A673 (cell line): ENCODE data around the gene CELSR1. TPM values are rescaled to one million over a fixed set of nuclear protein-coding genes. Genes with fewer than 3 reads are reported as not detected.
A peak's percentile ranks its signal among the peaks of the same experiment; 100 is the strongest.

Experiments used
- BruUV-seq: library from RNA; stranded (reverse); fragments of 400-500 nt; replicated peaks from 2 replicates; lab custom pipeline; 2021; lab: Mats Ljungman, UMichigan
- CTCF ChIA-PET: fragments of 300-600 bp; sonication (Branson Sonifier 250); formaldehyde crosslinking; loops from one replicate; lab custom pipeline; 2022; ENCODE audit warnings: antibody characterized with exemption; lab: Charles Lee
- POLR2A ChIA-PET: fragments of 300-600 bp; sonication (Branson Sonifier 250); formaldehyde crosslinking; loops from one replicate; lab custom pipeline; 2022; ENCODE audit warnings: antibody characterized with exemption; ENCODE audit not compliant: low non-redundant PET; lab: Charles Lee
- DNase-seq: peaks from one replicate; pipeline ENCODE4 v3.0.0-alpha.2; 2015; ENCODE audit warnings: low spot score
- H3K27ac ChIP-seq: fragments of 200-600 bp; sonication (generic); 2 replicates; pipeline ENCODE4 v1.5.1; 2016; ENCODE audit warnings: mixed run types, low read depth, mild to moderate bottlenecking, mixed read lengths, antibody characterized with exemption, low read length; ENCODE audit not compliant: poor library complexity, severe bottlenecking
- H3K27me3 ChIP-seq: fragments of 200-600 bp; sonication (generic); replicated peaks from 2 replicates; pipeline ENCODE4 v1.6.1; 2017; ENCODE audit warnings: mixed run types, low read depth, mild to moderate bottlenecking, mixed read lengths, antibody characterized with exemption, low read length; ENCODE audit not compliant: insufficient read depth, poor library complexity
- H3K36me3 ChIP-seq: fragments of 200-600 bp; sonication (generic); 2 replicates; pipeline ENCODE4 v1.6.1; 2016; ENCODE audit warnings: mixed run types, mild to moderate bottlenecking, mixed read lengths, antibody characterized with exemption, low read length; ENCODE audit not compliant: insufficient read depth, poor library complexity, severe bottlenecking
- H3K4me1 ChIP-seq: fragments of 200-600 bp; sonication (generic); 2 replicates; pipeline ENCODE4 v1.6.1; 2017; ENCODE audit warnings: mixed run types, mild to moderate bottlenecking, mixed read lengths, antibody characterized with exemption, low read length; ENCODE audit not compliant: insufficient read depth, poor library complexity, severe bottlenecking
- H3K4me3 ChIP-seq: fragments of 200-600 bp; sonication (generic); 2 replicates; pipeline ENCODE4 v1.5.1; 2016; ENCODE audit warnings: low read depth, mixed run types, mild to moderate bottlenecking, mixed read lengths, low read length; ENCODE audit not compliant: poor library complexity, severe bottlenecking
- H3K9me3 ChIP-seq: fragments of 200-600 bp; sonication (generic); 2 replicates; pipeline ENCODE4 v1.6.1; 2016; ENCODE audit warnings: mixed run types, low read depth, mild to moderate bottlenecking, mixed read lengths, antibody characterized with exemption, low read length; ENCODE audit not compliant: poor library complexity, severe bottlenecking
- EZH2 ChIP-seq: fragments of 200-600 bp; sonication (generic); IDR thresholded peaks from 2 replicates; pipeline ENCODE4 v1.6.1; 2017; ENCODE audit warnings: borderline replicate concordance, low read depth, mild to moderate bottlenecking, mixed read lengths, antibody characterized with exemption, low read length; ENCODE audit not compliant: poor library complexity, severe bottlenecking
- intact Hi-C: fragments of 100-400 bp; cut with micrococcal nuclease; formaldehyde crosslinking; loops from one replicate; pipeline ENCODE4 v1.10.0; 2022; ENCODE audit not compliant: unreplicated experiment
- total RNA-seq: library from RNA; stranded (reverse); gene quantifications from 2 replicates; pipeline ENCODE4 v1.2.3, GENCODE V29; 2021
- TF ChIP-seq, protein P1 (sequence below): fragments of 300-800, 200-600 bp; sonication (generic); conservative IDR thresholded peaks from 2 replicates; pipeline ENCODE4 v1.5.1; 2017; ENCODE audit warnings: low read depth, mild to moderate bottlenecking, antibody characterized with exemption, low read length, moderate library complexity, mixed read lengths

Gene CELSR1
- total RNA-seq, 1 experiment from 2014 or later: 2.3 TPM

GRCh38 chr22:46509416-46510089 lies 27.9 kb downstream of the CELSR1 start:
- intact Hi-C loops: no loop called here
- ChIA-PET POLR2A (no interaction called here), CTCF (no interaction called here)
- Histone ChIP-seq H3K9me3 (no peaks in the 10 kb centered on the region), H3K27me3 (no peaks in the 10 kb centered on the region), H3K27ac (no peak overlapping the region), H3K4me1 (peaks cover 8% of the 10 kb centered on the region), H3K36me3 (no peaks in the 10 kb centered on the region), H3K4me3 (no peak overlapping the region)
- no peak for DNase-seq
- no TSS peak for BruUV-seq
- TF ChIP-seq, protein P1, sequence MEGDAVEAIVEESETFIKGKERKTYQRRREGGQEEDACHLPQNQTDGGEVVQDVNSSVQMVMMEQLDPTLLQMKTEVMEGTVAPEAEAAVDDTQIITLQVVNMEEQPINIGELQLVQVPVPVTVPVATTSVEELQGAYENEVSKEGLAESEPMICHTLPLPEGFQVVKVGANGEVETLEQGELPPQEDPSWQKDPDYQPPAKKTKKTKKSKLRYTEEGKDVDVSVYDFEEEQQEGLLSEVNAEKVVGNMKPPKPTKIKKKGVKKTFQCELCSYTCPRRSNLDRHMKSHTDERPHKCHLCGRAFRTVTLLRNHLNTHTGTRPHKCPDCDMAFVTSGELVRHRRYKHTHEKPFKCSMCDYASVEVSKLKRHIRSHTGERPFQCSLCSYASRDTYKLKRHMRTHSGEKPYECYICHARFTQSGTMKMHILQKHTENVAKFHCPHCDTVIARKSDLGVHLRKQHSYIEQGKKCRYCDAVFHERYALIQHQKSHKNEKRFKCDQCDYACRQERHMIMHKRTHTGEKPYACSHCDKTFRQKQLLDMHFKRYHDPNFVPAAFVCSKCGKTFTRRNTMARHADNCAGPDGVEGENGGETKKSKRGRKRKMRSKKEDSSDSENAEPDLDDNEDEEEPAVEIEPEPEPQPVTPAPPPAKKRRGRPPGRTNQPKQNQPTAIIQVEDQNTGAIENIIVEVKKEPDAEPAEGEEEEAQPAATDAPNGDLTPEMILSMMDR: no peak
- no peak for TF ChIP-seq EZH2

DNA sequence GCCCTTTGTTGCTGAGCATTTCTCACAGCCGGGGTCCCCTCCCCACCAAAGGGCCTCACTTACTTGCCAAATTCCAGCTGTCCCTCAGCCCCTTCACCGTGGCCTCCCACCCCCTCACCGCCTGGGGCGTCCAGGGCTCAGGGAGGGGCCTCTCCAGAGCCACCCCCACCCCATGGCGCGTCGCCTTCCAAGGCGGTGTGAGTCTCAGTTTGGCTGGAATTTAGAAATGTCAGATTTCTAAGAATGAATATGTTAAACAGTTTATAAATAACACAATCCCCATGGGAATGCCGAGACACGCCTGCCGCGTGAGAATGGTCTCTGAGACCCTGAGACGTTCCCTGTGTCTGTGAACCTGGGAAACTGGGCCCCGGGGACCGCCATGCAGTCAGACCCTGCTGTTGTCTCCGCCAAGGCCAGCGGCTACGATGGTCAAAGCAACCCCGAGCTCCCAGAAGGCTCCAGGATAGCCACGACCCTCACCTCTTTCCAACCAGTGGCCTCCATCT lies 28.9 kb downstream of the CELSR1 start:
- no peaks in the 10 kb centered on the region for H3K27me3 ChIP-seq
- H3K4me3 ChIP-seq: no peak overlapping the region
- no peak for TF ChIP-seq EZH2
- no peak overlapping the region for H3K27ac ChIP-seq
- BruUV-seq: no TSS peak
- H3K36me3 ChIP-seq: no peaks in the 10 kb centered on the region
- intact Hi-C loops: no loop called here
- peak; percentile 51 for DNase-seq
- POLR2A ChIA-PET: no interaction called here
- CTCF ChIA-PET: interaction anchor here (0.6 kb wide), 1 partner anchor 50 kb away, joined by 7 read pairs; no protein-coding TSS in a partner anchor
- peaks cover 8% of the 10 kb centered on the region for H3K4me1 ChIP-seq
- H3K9me3 ChIP-seq: no peaks in the 10 kb centered on the region

- ChIA-PET POLR2A (no interaction called here), CTCF (interaction anchor here (0.6 kb wide), 1 partner anchor 51 kb away, joined by 7 read pairs; no protein-coding TSS in a partner anchor)
- no peaks in the 10 kb centered on the region for H3K36me3 ChIP-seq
- H3K4me1 ChIP-seq: peaks cover 8% of the 10 kb centered on the region
- no TSS peak for BruUV-seq
- intact Hi-C loops: no loop called here
- H3K27me3 ChIP-seq: no peaks in the 10 kb centered on the region
- H3K9me3 ChIP-seq: no peaks in the 10 kb centered on the region
- no peak for TF ChIP-seq EZH2
- TF ChIP-seq, protein P1: no peak
- H3K27ac ChIP-seq: no peak overlapping the region
- no peak overlapping the region for H3K4me3 ChIP-seq
- no peak for DNase-seq
Measured at GRCh38 chr22:46507451-46508425, 29.7 kb downstream of the CELSR1 start.
